ENCODE measurements around the gene IL34.

The IL34 gene

GRCh38 chr16:70601576-70602575 is 44.5 kb upstream of the IL34 start:
- no peak overlapping the region for H2BK15ac ChIP-seq (ENCODE audit: low read depth, poor library complexity, severe bottlenecking)
- peaks cover 9% of the 10 kb centered on the region in 2 experiments for H3K27me3 ChIP-seq (ENCODE audit: control insufficient read depth in 1 of 2, insufficient read depth in 1 of 2, low read length in 2 of 2)
- 80% methylated on average over 8 of the region's 8 CpGs for WGBS
- no peak overlapping the region for H2BK12ac ChIP-seq (ENCODE audit: low read length in 2 of 2)
- H2BK120ac ChIP-seq (ENCODE audit: low read depth, low read length) = no peak overlapping the region
- H3K79me1 ChIP-seq (replicated peaks; ENCODE audit: low read length, poor library complexity, severe bottlenecking) = no peaks in the 10 kb centered on the region
- H2AK5ac ChIP-seq (ENCODE audit: low read length, severe bottlenecking) = no peak overlapping the region
- H4K8ac ChIP-seq (ENCODE audit: low read length) = no peak overlapping the region
- no peaks in the 10 kb centered on the region for H3K36me3 ChIP-seq (ENCODE audit: control insufficient read depth in 1 of 2, insufficient read depth in 2 of 2, low read depth in 1 of 2, low read length in 2 of 2)
- H3K14ac ChIP-seq (ENCODE audit: low read length in 2 of 2) = no peak overlapping the region
- no peak overlapping the region for H3K27ac ChIP-seq (ENCODE audit: low read length, poor library complexity, severe bottlenecking)
- H3K23ac ChIP-seq (ENCODE audit: low read length in 2 of 2) = no peak overlapping the region
- H2AFZ ChIP-seq (ENCODE audit: low read depth, low read length) = no peak overlapping the region
- no peak overlapping the region for H2BK5ac ChIP-seq (ENCODE audit: low read depth, low read length, poor library complexity, severe bottlenecking)
- no peak overlapping the region for H3K9ac ChIP-seq (ENCODE audit: low read length)
- H3K4ac ChIP-seq (ENCODE audit: low read depth in 1 of 2, low read length in 2 of 2) = no peak overlapping the region
- no peaks in the 10 kb centered on the region for H3K4me1 ChIP-seq (ENCODE audit: control insufficient read depth, insufficient read depth, low read depth, low read length)
- no peak overlapping the region for H3K18ac ChIP-seq (ENCODE audit: low read depth in 1 of 2, low read length in 2 of 2)
- DNase-seq = no peak
- no peak overlapping the region for H3K4me3 ChIP-seq (ENCODE audit: insufficient read depth in 1 of 2, low read depth in 1 of 2, low read length in 2 of 2)
- H3K9me3 ChIP-seq (ENCODE audit: control insufficient read depth, low read length) = no peaks in the 10 kb centered on the region
- no peak overlapping the region for H4K91ac ChIP-seq (ENCODE audit: low read length)
- no peak overlapping the region for H3K4me2 ChIP-seq (ENCODE audit: low read length, poor library complexity, severe bottlenecking)

DNA sequence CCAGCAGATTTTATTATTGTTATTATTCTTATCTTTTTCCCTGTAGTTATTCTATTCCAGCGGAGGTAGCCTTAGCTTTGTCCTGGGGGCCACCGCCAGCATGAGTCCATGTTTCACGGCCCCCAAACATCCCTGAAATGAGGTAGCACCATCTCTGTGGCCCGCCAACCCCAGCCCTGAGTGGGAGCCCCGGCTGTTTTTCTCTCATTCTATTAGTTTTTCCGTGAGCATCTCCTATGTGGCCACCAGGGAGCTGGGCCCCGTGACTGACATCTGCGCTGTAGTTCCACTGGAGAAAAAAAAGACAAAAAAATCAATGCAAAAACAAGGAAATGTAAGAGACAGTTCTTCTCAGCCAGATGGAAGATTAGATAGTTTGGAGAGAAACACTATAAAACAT is 43.5 kb upstream of the IL34 start:
- Histone ChIP-seq H2AFZ (ENCODE audit: low read depth, low read length) (no peak overlapping the region), H3K9ac (ENCODE audit: low read length) (no peak overlapping the region), H2BK15ac (ENCODE audit: low read depth, poor library complexity, severe bottlenecking) (no peak overlapping the region), H3K4me2 (ENCODE audit: low read length, poor library complexity, severe bottlenecking) (no peak overlapping the region), H3K23ac (ENCODE audit: low read length in 2 of 2) (no peak overlapping the region), H3K79me1 (replicated peaks; ENCODE audit: low read length, poor library complexity, severe bottlenecking) (no peaks in the 10 kb centered on the region), H2AK5ac (ENCODE audit: low read length, severe bottlenecking) (no peak overlapping the region), H2BK12ac (ENCODE audit: low read length in 2 of 2) (no peak overlapping the region), H3K4me3 (ENCODE audit: insufficient read depth in 1 of 2, low read depth in 1 of 2, low read length in 2 of 2) (no peak overlapping the region), H3K27me3 (ENCODE audit: control insufficient read depth in 1 of 2, insufficient read depth in 1 of 2, low read length in 2 of 2) (peaks cover 9% of the 10 kb centered on the region in 2 experiments), H3K9me3 (ENCODE audit: control insufficient read depth, low read length) (no peaks in the 10 kb centered on the region), H3K14ac (ENCODE audit: low read length in 2 of 2) (no peak overlapping the region), H2BK120ac (ENCODE audit: low read depth, low read length) (no peak overlapping the region), H4K8ac (ENCODE audit: low read length) (no peak overlapping the region), H3K36me3 (ENCODE audit: control insufficient read depth in 1 of 2, insufficient read depth in 2 of 2, low read depth in 1 of 2, low read length in 2 of 2) (no peaks in the 10 kb centered on the region), H2BK5ac (ENCODE audit: low read depth, low read length, poor library complexity, severe bottlenecking) (no peak overlapping the region), H3K27ac (ENCODE audit: low read length, poor library complexity, severe bottlenecking) (no peak overlapping the region), H4K91ac (ENCODE audit: low read length) (no peak overlapping the region), H3K4me1 (ENCODE audit: control insufficient read depth, insufficient read depth, low read depth, low read length) (no peaks in the 10 kb centered on the region), H3K4ac (ENCODE audit: low read depth in 1 of 2, low read length in 2 of 2) (no peak overlapping the region), H3K18ac (ENCODE audit: low read depth in 1 of 2, low read length in 2 of 2) (no peak overlapping the region)
- WGBS = 79% methylated on average over 8 of the region's 8 CpGs
- DNase-seq = no peak

GRCh38 chr16:70604407-70605282 is 41.7 kb upstream of the IL34 start:
- Histone ChIP-seq H3K4me3 (ENCODE audit: insufficient read depth in 1 of 2, low read depth in 1 of 2, low read length in 2 of 2) (no peak overlapping the region), H4K91ac (ENCODE audit: low read length) (no peak overlapping the region), H3K14ac (ENCODE audit: low read length in 2 of 2) (no peak overlapping the region), H3K27ac (ENCODE audit: low read length, poor library complexity, severe bottlenecking) (no peak overlapping the region), H3K9ac (ENCODE audit: low read length) (no peak overlapping the region), H4K8ac (ENCODE audit: low read length) (peak overlapping the region; percentile 2), H3K4me1 (ENCODE audit: control insufficient read depth, insufficient read depth, low read depth, low read length) (no peaks in the 10 kb centered on the region), H3K4me2 (ENCODE audit: low read length, poor library complexity, severe bottlenecking) (no peak overlapping the region), H3K36me3 (ENCODE audit: control insufficient read depth in 1 of 2, insufficient read depth in 2 of 2, low read depth in 1 of 2, low read length in 2 of 2) (no peaks in the 10 kb centered on the region), H2BK12ac (ENCODE audit: low read length in 2 of 2) (no peak overlapping the region), H3K9me3 (ENCODE audit: control insufficient read depth, low read length) (no peaks in the 10 kb centered on the region), H2AK5ac (ENCODE audit: low read length, severe bottlenecking) (no peak overlapping the region), H3K4ac (ENCODE audit: low read depth in 1 of 2, low read length in 2 of 2) (no peak overlapping the region), H2BK15ac (ENCODE audit: low read depth, poor library complexity, severe bottlenecking) (no peak overlapping the region), H3K23ac (ENCODE audit: low read length in 2 of 2) (no peak overlapping the region), H2BK120ac (ENCODE audit: low read depth, low read length) (no peak overlapping the region), H3K79me1 (replicated peaks; ENCODE audit: low read length, poor library complexity, severe bottlenecking) (no peaks in the 10 kb centered on the region), H3K18ac (ENCODE audit: low read depth in 1 of 2, low read length in 2 of 2) (no peak overlapping the region), H2BK5ac (ENCODE audit: low read depth, low read length, poor library complexity, severe bottlenecking) (no peak overlapping the region), H2AFZ (ENCODE audit: low read depth, low read length) (no peak overlapping the region), H3K27me3 (ENCODE audit: control insufficient read depth in 1 of 2, insufficient read depth in 1 of 2, low read length in 2 of 2) (peaks cover 9% of the 10 kb centered on the region in 2 experiments)
- WGBS = 89% methylated on average over 8 of the region's 8 CpGs
- DNase-seq = no peak

- Histone ChIP-seq H3K4me2 (ENCODE audit: low read length, poor library complexity, severe bottlenecking) (no peak overlapping the region), H2BK15ac (ENCODE audit: low read depth, poor library complexity, severe bottlenecking) (no peak overlapping the region), H3K4ac (ENCODE audit: low read depth in 1 of 2, low read length in 2 of 2) (no peak overlapping the region), H3K9me3 (ENCODE audit: control insufficient read depth, low read length) (no peaks in the 10 kb centered on the region), H3K79me1 (replicated peaks; ENCODE audit: low read length, poor library complexity, severe bottlenecking) (no peaks in the 10 kb centered on the region), H3K23ac (ENCODE audit: low read length in 2 of 2) (no peak overlapping the region), H3K18ac (ENCODE audit: low read depth in 1 of 2, low read length in 2 of 2) (no peak overlapping the region), H3K27ac (ENCODE audit: low read length, poor library complexity, severe bottlenecking) (no peak overlapping the region), H3K4me1 (ENCODE audit: control insufficient read depth, insufficient read depth, low read depth, low read length) (no peaks in the 10 kb centered on the region), H4K91ac (ENCODE audit: low read length) (no peak overlapping the region), H3K27me3 (ENCODE audit: control insufficient read depth in 1 of 2, insufficient read depth in 1 of 2, low read length in 2 of 2) (peaks cover 3 to 7% of the 10 kb centered on the region in 2 experiments), H2BK120ac (ENCODE audit: low read depth, low read length) (no peak overlapping the region), H3K14ac (ENCODE audit: low read length in 2 of 2) (no peak overlapping the region), H3K4me3 (ENCODE audit: insufficient read depth in 1 of 2, low read depth in 1 of 2, low read length in 2 of 2) (no peak overlapping the region), H4K8ac (ENCODE audit: low read length) (no peak overlapping the region), H2AFZ (ENCODE audit: low read depth, low read length) (no peak overlapping the region), H2BK12ac (ENCODE audit: low read length in 2 of 2) (no peak overlapping the region), H2BK5ac (ENCODE audit: low read depth, low read length, poor library complexity, severe bottlenecking) (no peak overlapping the region), H3K36me3 (ENCODE audit: control insufficient read depth in 1 of 2, insufficient read depth in 2 of 2, low read depth in 1 of 2, low read length in 2 of 2) (no peaks in the 10 kb centered on the region), H2AK5ac (ENCODE audit: low read length, severe bottlenecking) (no peak overlapping the region), H3K9ac (ENCODE audit: low read length) (no peak overlapping the region)
- WGBS = 88% methylated on average over 1 of the region's 1 CpG
- DNase-seq = no peak
Measured at GRCh38 chr16:70605283-70605657, 41.1 kb upstream of the IL34 start.

All from mesenchymal stem cell (in vitro differentiated cells and primary cell).